Activated B cell treated with CpG ODN at 0.5 μM for 24 hours (primary cell): ENCODE data around the gene OR51B2. TPM values are rescaled to one million over a fixed set of nuclear protein-coding genes. Genes with fewer than 3 reads are reported as not detected.

Experiments
- ATAC-seq: fragments of 200-7000 bp; cut with Tn5 transposase; one replicate; pipeline ENCODE4 v1.10.0; 2021; ENCODE audit warnings: low read depth, mild to moderate bottlenecking, moderate library complexity
- CTCF ChIA-PET: fragments of 350-600 bp; sonication (Branson Sonifier 250); formaldehyde crosslinking; loops from one replicate; lab custom pipeline; 2021; ENCODE audit warnings: antibody characterized with exemption; lab: Charles Lee
- POLR2A ChIA-PET: fragments of 350-600 bp; sonication (Branson Sonifier 250); formaldehyde crosslinking; loops from one replicate; lab custom pipeline; 2021; ENCODE audit warnings: antibody characterized with exemption; lab: Charles Lee
- DNase-seq: peaks from one replicate; pipeline ENCODE4 v3.0.0; 2022
- H3K27ac Mint-ChIP-seq: one replicate; pipeline ENCODE4 v1.8.0; 2020; ENCODE audit warnings: mixed read lengths
- H3K27me3 Mint-ChIP-seq: one replicate; pipeline ENCODE4 v1.8.0; 2021; ENCODE audit warnings: mixed read lengths
- H3K36me3 Mint-ChIP-seq: one replicate; pipeline ENCODE4 v1.8.0; 2021; ENCODE audit warnings: low read depth, mixed read lengths
- H3K4me1 Mint-ChIP-seq: one replicate; pipeline ENCODE4 v1.8.0; 2021; ENCODE audit warnings: mixed read lengths
- H3K4me3 Mint-ChIP-seq: one replicate; pipeline ENCODE4 v1.8.0; 2020; ENCODE audit warnings: mild to moderate bottlenecking, mixed read lengths
- H3K9me3 Mint-ChIP-seq: one replicate; pipeline ENCODE4 v1.8.0; 2020; ENCODE audit warnings: mixed read lengths
- CTCF ChIP-seq: fragments of 200-600 bp; IDR thresholded peaks from one replicate; pipeline ENCODE4 v1.8.0; 2022; ENCODE audit warnings: antibody characterized with exemption, mild to moderate bottlenecking
- intact Hi-C: fragments of 100-400 bp; cut with micrococcal nuclease; formaldehyde crosslinking; loops from one replicate; pipeline ENCODE4 v1.15.1; 2024
- total RNA-seq: library from RNA; stranded (reverse); gene quantifications from 2 replicates; pipeline ENCODE4 v1.2.3, GENCODE V29; 2022

Gene OR51B2
- total RNA-seq, 1 donor from 2014 or later, result not detected

DNA sequence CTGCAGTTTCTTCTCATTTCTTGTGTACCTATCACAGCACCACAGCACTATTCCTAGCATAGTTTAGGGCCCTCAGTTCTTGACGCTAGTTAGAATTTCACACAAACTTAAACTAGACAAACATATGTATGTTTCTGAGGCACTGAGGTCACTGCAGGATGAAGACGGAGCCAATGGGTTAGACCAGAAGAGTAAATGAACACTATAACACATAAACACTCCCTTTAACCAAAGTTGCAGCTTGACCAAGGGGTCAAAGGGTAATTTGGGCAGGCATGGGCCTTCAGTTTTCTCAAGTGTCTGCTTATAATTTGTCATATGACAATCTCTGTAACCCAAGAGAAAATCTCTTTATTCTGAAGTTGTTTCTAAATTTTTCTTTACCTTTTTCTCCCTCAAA, 41.5 kb downstream of the OR51B2 start:
- ChIA-PET CTCF (interaction anchor here (0.6 kb wide), 1 partner anchor 527 kb away, joined by 4 read pairs; no protein-coding TSS in a partner anchor), POLR2A (no interaction called here)
- DNase-seq (no peak), ATAC-seq (no peak)
- Mint-ChIP-seq H3K36me3 (no peaks in the 10 kb centered on the region), H3K27ac (no peak overlapping the region), H3K27me3 (no peaks in the 10 kb centered on the region), H3K4me3 (no peak overlapping the region), H3K4me1 (no peaks in the 10 kb centered on the region), H3K9me3 (no peaks in the 10 kb centered on the region)
- intact Hi-C loops, result no loop called here
- TF ChIP-seq CTCF, result no peak

- CTCF ChIA-PET, result no interaction called here
- Mint-ChIP-seq H3K4me1 (no peaks in the 10 kb centered on the region), H3K27me3 (no peaks in the 10 kb centered on the region), H3K4me3 (no peak overlapping the region), H3K9me3 (no peaks in the 10 kb centered on the region), H3K27ac (no peak overlapping the region), H3K36me3 (no peaks in the 10 kb centered on the region)
- TF ChIP-seq CTCF, result no peak
- intact Hi-C loops, result no loop called here
- POLR2A ChIA-PET, result no interaction called here
- DNase-seq, result no peak
- ATAC-seq, result no peak
These were observed 42.5 kb downstream of the OR51B2 start for GRCh38 chr11:5281596-5281995.

DNA sequence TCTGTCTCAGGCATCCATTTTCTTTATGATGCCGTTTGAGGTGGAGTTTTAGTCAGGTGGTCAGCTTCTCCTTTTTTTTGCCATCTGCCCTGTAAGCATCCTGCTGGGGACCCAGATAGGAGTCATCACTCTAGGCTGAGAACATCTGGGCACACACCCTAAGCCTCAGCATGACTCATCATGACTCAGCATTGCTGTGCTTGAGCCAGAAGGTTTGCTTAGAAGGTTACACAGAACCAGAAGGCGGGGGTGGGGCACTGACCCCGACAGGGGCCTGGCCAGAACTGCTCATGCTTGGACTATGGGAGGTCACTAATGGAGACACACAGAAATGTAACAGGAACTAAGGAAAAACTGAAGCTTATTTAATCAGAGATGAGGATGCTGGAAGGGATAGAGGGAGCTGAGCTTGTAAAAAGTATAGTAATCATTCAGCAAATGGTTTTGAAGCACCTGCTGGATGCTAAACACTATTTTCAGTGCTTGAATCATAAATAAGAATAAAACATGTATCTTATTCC, 43.5 kb downstream of the OR51B2 start:
- ChIA-PET POLR2A (no interaction called here), CTCF (no interaction called here)
- H3K27me3 Mint-ChIP-seq, result no peaks in the 10 kb centered on the region
- H3K4me1 Mint-ChIP-seq, result no peaks in the 10 kb centered on the region
- H3K36me3 Mint-ChIP-seq, result no peaks in the 10 kb centered on the region
- H3K4me3 Mint-ChIP-seq, result no peak overlapping the region
- DNase-seq, result no peak
- no peaks in the 10 kb centered on the region for H3K9me3 Mint-ChIP-seq
- no peak overlapping the region for H3K27ac Mint-ChIP-seq
- intact Hi-C loops, result no loop called here
- TF ChIP-seq CTCF, result no peak
- no peak for ATAC-seq

DNA sequence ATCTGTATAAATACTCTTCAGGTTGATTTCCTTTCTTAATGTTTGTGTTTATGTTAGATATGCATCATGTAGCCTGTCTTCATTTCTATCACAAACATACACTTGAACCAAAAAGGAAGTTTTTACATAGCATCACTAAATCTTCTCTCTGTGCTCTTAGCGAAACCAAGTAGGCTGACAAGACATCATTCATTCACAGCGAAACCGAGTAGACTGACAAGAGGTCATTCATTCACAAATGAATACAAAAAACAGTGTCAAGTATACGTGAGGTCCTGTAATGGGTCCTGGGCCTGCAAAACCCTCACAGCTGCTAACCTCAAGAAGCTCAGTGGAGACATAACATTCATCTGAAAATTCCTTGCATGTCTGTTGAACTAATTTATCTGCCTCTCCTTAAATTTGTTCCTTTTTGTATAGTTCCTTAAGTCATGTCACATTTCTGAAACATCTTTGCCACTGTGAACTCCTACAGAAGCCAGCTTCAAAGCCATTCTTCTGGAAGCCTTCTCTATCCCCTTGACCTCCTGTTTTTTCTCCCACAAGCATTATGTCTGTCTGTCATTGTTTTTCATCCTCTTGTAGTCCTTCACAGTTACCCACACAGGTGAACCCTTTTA, 44.5 kb downstream of the OR51B2 start:
- Mint-ChIP-seq H3K4me3 (no peak overlapping the region), H3K4me1 (no peaks in the 10 kb centered on the region), H3K36me3 (no peaks in the 10 kb centered on the region), H3K27me3 (no peaks in the 10 kb centered on the region), H3K27ac (no peak overlapping the region), H3K9me3 (no peaks in the 10 kb centered on the region)
- no peak for TF ChIP-seq CTCF
- intact Hi-C loops, result no loop called here
- ChIA-PET CTCF (no interaction called here), POLR2A (no interaction called here)
- no peak for DNase-seq
- no peak for ATAC-seq

DNA sequence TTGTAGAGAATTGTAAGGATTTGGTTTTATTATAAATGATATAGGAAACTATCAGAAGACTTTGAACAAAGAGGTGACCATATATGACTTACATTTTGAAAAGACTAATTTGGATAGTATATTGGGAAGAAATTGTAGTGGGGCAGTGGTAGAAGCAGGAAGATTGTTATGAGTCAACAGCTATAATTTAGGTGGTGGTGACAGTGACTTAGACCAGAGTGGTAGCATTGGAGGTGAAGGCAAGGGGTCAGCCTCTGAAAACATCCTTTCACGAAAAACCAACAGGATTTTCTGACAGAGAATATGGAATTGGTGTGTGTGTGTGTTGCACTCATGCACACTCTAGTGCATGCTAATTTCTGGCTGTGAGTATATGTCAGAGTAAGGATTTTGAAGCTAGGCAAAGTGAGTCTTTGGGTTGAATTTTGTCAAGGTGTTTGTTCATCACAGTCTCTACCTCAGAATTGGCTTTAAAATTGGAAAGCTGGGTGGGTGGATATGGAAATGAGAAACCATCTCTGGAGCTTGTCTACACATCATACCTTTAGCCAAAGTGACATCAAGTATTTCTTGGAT, 46.2 kb downstream of the OR51B2 start:
- ChIA-PET CTCF (no interaction called here), POLR2A (no interaction called here)
- intact Hi-C loops, result no loop called here
- no peaks in the 10 kb centered on the region for H3K9me3 Mint-ChIP-seq
- no peaks in the 10 kb centered on the region for H3K27me3 Mint-ChIP-seq
- TF ChIP-seq CTCF, result no peak
- DNase-seq (no peak), ATAC-seq (no peak)
- H3K36me3 Mint-ChIP-seq, result no peaks in the 10 kb centered on the region
- H3K27ac Mint-ChIP-seq, result no peak overlapping the region
- H3K4me1 Mint-ChIP-seq, result no peaks in the 10 kb centered on the region
- no peak overlapping the region for H3K4me3 Mint-ChIP-seq
